GM12874 (cell line): ENCODE data around the gene GSK3B.

Experiments used
- CTCF ChIP-seq: IDR thresholded peaks from 2 replicates; pipeline ENCODE4 v1.5.1; 2011; ENCODE audit warnings: low read depth, mild to moderate bottlenecking, control low read depth, low read length, moderate library complexity; ENCODE audit not compliant: insufficient read depth

Gene GSK3B

GRCh38 chr3:120081719-120082118 is 12.5 kb downstream of the GSK3B start:
- no peak for TF ChIP-seq CTCF

- TF ChIP-seq CTCF, result no peak
Observed at GRCh38 chr3:120080836-120081235, 13.4 kb downstream of the GSK3B start.

GRCh38 chr3:120077731-120078130 is 16.5 kb downstream of the GSK3B start:
- TF ChIP-seq CTCF, result no peak

GRCh38 chr3:120072867-120073525 is 21.3 kb downstream of the GSK3B start:
- no peak for TF ChIP-seq CTCF

GRCh38 chr3:120071259-120071658 is 23.0 kb downstream of the GSK3B start:
- no peak for TF ChIP-seq CTCF

- no peak for TF ChIP-seq CTCF
Observed at GRCh38 chr3:120070263-120070981, 23.8 kb downstream of the GSK3B start.

- TF ChIP-seq CTCF, result no peak
Observed at GRCh38 chr3:120067083-120067482, 27.2 kb downstream of the GSK3B start.
